Prostate gland (tissue), 2 donors: ENCODE measurements around the gene REN.

Source experiments
- CTCF ChIP-seq, 4 experiments: fragments of 200-600 bp in 2 of 4; fragments of 450-650 bp in 2 of 4; sonication (generic) in 2 of 4; IDR thresholded peaks; 1 replicate in 3 of 4; 2 replicates in 1 of 4; pipeline ENCODE4 v1.5.1; 2016 to 2019; ENCODE audit warnings: antibody characterized with exemption in 4 of 4, mild to moderate bottlenecking in 2 of 4, moderate library complexity in 2 of 4
- POLR2A ChIP-seq: fragments of 450-650 bp; IDR thresholded peaks from one replicate; pipeline ENCODE4 v1.6.1; 2016; ENCODE audit warnings: antibody characterized with exemption, mild to moderate bottlenecking
- POLR2AphosphoS5 ChIP-seq: sonication (generic); formaldehyde crosslinking; IDR thresholded peaks from one replicate; pipeline ENCODE4 v1.6.1; 2017; ENCODE audit warnings: antibody characterized with exemption

GRCh38 chr1:204121840-204122555 is 44.1 kb downstream of the REN start:
- TF ChIP-seq CTCF (IDR thresholded peaks at IDR 0.05) (no peak), POLR2A (no peak), POLR2AphosphoS5 (no peak)
